Uterus (tissue), 2 donors: Measurements from ENCODE around the gene JPH2.

Experiments used
- CTCF ChIP-seq, 4 experiments: fragments of 200-600 bp in 2 of 4; fragments of 450-650 bp in 2 of 4; sonication (generic) in 2 of 4; IDR thresholded peaks; one replicate each; pipeline ENCODE4 v1.5.1; 2016 to 2019; ENCODE audit warnings: antibody characterized with exemption in 4 of 4, mild to moderate bottlenecking in 2 of 4, moderate library complexity in 1 of 4
- POLR2A ChIP-seq, 2 donors: fragments of 450-650 bp; IDR thresholded peaks; one replicate each; pipeline ENCODE4 v1.6.1; 2016; ENCODE audit warnings: antibody characterized with exemption in 2 of 2, mild to moderate bottlenecking in 1 of 2, moderate library complexity in 1 of 2

DNA sequence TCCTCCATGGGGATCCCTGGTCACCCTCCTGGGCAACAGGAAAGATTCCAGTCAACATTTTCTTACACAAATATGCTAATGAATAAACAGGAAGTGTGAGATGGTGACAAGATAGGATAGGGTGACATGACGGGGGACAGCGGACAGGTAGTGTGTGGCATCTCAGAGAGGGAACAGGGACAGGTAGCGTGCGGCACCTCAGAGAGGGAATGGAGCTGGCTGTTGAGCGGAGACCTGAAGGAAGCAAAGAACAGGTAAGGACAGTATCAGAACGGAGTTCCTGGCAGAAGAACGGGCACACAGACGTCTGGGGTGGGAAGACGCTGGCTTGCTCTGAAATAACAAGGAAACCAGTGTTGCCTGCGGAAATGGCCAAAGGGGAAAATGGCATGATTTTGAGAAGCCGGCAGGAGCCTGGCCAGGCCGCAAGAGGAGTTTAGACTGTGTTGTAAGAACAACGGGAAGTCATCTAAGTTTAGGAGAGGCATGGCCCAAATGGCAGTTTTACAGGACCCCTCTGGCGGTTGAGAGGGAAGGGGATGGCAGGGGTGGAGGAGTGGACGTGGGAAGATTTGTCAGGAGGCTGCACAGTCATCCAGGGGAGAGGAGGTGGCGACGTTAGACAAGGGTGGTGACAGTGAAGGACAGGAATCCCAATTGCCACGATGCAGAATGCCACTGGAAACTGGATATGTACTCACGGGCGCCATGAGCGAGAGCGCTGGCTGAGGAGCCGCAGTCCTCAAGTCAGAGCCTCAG is 111.6 kb downstream of the JPH2 start:
- TF ChIP-seq POLR2A (IDR thresholded peaks at IDR 0.05) (no peak), CTCF (IDR thresholded peaks at IDR 0.05) (no peak)
